Activated CD4-positive, alpha-beta T cell treated with anti-CD3 and anti-CD28 coated beads, Interleukin-2, amount 50 U/mL, for 24 hours (primary cell): Measurements from ENCODE around the gene ZMYM3.
A peak's percentile ranks its signal among the peaks of the same experiment; 100 is the strongest.
"Not testable (repeated sequence)": the region's sequence is repeated elsewhere in the genome, so short reads cannot be mapped to it uniquely, and the experiment has no call there.

Experiments
- DNase-seq, 2 donors: peaks; one replicate each; pipeline ENCODE4 v3.0.0-alpha.2; 2020; ENCODE audit warnings: low read depth in 1 of 2, low spot score in 1 of 2

Gene ZMYM3

DNA sequence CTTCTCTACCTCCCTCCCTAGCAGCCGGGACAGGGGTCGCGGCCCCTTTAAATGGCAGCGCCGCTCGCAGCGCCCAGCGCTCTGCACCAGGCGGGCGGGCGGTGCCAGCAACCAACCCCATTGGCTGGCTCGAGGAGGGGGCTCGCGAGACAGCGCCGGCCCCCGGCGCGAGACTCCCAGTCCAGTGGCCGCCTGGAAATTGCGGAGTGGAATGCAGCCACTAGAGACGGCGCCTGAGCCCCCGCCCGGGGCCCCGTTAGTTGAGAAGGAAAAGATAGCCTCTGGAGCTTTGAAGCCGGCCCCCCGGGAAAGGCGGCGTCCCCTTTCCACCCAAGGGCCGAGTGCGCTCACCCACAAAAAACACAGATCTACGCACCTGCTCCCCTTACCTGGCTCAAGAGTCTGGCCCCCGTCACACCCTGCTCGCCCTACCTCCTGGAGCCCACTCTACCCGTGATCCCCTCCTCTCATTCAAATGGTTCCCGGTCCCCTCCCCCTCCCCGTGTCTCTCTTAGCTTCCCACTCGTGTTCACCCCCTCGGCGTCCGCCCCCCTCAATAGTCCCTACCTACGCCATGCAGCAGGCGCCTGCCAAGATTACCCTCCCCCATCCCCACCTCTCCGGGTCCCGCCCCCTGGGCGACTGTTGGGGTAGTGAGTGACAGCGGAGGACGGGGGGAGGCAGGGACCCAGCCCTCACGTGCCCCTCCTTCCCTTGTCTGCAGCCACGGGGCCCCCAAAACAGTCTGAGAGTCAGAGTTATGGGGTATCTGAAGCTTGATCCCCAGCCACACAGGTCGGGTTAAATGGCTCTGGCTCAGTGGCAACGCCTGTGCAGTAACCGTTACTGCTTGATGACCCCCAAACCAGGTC, at the start of gene ZMYM3:
Gene ZMYM3 (minus strand): TSS at position 49 of the 872 bp plus-strand sequence. CDS start 885 bp downstream, outside the sequence.
- peak; percentile 46 to 55 for DNase-seq

DNA sequence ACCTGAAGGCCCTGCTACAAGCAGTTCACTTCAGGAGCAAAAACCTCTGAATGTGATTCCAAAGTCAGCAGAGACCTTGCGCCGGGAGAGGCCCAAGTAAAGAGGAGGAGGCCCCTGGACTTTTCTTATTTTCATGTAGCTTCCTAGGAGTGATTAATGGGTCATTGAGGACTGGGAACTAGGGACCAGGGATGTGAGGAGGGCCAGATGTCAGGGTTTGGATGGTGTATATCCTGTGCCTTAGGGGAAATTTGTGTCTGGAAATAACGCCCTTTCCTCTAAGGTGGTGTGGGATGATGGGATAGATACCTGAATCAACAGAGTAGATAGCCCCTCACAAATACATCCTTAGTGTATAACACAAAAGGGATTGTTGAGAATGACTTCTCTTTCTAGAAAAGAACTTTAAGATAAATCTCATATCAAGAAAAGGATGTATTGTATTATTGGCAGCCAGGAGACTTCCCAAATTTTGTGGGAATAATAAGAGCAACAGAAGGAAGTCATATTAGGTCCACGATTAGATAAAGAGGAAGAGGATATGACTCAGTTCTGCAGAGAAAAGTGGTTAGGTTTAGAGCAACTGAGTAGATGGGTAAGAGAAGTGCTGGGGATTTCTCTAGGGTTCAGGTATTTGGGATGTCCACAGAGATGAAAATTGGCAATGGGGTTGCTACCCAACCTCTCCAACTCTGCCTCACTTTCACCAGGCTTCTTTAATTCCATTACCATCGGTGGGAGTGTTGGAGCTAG, 48.7 kb upstream of the ZMYM3 start:
- no peak for DNase-seq

DNA sequence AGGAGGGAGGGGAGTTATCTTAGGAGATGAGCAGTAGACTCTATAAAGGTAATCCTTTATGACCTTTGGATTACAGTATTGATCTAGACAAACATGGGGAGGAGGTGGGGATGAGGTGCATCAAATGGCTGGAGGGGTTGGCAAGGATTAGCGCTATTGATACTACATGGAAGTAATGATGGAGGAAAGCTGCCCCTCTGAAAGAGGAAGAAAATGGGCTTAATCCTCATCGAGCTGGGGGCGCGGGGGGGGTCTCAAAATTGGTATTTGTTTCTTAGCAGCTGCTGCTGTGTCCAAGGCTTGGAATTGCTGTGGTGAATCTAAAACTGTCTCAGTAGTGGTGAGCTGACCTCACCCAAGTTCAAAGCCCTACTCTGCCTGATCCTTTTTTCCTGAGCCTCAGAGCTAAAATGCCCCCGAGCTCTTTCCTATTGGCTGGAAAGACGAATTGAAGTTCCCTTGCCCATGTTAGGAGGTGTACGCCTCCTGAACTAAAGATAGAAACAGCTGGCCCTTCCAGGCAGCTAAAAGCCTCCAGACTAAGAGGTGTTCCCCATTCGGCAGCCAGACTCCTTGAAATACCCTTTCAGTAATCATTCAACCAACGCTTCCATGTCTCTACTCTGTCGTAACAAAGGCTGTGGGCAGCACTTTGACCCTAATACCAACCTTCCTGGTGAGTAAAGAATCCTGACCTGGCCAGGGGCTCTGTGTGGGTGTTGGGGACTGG, 47.4 kb upstream of the ZMYM3 start, which contains the start of gene ITGB1BP2:
Gene ITGB1BP2 (plus strand): TSS at position 556 of the 730 bp plus-strand sequence. CDS start 57 bp downstream, at position 613.
- DNase-seq = no peak

DNA sequence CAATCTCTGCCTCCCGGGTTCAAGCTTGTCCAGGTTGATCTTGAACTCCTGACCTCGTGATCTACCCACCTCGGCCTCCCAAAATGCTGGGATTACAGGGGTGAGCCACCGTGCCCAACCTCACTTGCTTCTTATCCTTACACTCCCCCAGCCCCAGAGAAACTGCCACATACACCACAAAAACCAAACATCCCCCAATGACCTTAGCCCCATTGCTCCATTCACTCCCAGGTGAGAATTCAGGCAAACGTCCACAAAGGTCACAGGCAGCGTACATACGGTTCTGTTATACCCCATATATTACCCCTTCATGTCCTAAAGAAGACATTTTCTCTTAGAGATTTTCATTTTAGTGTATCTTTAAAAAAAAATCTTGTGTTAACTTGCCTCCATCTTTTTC, 46.6 kb upstream of the ZMYM3 start:
- not testable (repeated sequence) for DNase-seq

DNA sequence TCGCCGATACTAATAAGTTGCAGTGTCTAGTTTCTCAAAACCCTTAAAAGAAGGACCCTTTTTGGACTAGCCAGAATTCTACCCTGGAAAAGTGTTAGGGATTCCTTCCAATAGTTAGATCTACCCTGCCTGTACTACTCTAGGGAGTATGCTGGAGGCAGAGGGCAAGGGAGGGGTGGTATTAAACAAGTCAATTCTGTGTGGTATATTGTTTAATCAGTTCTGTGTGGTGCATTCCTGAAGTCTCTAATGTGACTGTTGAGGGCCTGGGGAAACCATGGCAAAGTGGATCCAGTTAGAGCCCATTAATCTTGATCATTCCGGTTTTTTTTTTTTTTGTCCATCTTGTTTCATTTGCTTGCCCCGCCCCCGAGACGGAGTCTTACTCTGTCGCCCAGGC, 46.1 kb upstream of the ZMYM3 start:
- DNase-seq = not testable (repeated sequence)

DNA sequence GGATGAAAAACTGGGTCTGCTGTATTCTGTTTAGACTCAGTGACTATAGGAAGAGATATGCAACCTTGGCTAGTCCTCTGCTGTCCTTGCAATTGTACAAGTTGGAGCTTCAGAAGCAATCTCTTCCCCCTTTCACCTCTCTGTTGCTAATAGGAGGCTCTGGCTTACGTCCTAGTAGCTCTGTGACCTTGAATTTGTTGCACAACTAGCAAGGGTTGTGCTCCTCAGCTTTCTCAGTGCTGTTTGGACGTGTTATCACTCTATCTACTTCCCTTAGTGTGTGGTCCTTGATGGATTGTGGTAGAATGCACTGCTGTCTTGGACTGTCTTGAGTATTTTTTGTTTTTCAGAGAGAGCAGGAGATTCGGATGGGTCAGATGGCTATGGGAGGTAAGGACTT, 44.2 kb upstream of the ZMYM3 start:
- no peak for DNase-seq

DNA sequence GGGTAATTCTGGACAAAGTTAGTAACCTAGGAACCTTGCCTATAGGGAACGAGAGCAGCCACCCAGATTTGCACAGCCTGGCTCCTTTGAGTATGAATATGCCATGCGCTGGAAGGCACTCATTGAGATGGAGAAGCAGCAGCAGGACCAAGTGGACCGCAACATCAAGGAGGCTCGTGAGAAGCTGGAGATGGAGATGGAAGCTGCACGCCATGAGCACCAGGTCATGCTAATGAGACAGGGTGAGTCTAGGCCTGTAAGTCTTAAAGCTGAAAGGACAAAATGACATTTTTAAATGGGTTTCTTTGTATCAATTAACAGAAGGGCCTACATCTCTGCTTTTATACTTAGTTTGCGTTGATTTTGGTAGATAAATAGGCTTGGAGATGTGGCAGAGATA, 42.9 kb upstream of the ZMYM3 start:
- DNase-seq = no peak

DNA sequence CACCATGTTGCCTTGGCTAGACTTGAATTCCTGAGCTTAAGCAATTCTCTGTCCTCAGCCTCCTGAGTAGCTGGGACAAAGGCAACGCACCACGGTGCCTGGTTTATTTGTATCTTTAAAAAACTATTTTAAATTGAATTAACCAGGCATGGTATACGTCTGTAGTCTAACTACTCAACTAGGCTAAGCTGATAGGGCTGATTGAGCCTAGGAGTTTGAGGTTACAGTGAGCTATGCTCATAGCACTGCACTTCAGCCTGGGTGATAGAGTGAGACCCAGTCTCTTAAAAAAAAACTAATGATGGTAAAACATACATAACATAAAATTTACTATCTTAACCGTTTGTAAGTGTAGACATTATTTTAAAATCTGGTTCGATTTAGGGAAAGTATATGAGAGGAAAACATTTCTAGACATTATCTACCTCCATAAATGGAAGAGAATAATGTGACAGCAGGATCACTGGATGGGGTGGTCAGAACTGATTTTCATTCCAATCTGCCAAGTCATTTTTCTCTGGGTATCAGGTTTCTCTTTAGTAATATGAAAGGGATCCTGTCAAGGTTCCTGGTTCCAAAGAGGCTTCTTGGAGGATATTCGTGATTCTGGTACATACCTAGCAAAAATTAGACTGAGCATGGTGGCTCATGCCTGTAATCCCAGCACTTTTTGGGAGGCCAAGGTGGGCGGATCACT, 38.9 kb upstream of the ZMYM3 start:
- no peak for DNase-seq

DNA sequence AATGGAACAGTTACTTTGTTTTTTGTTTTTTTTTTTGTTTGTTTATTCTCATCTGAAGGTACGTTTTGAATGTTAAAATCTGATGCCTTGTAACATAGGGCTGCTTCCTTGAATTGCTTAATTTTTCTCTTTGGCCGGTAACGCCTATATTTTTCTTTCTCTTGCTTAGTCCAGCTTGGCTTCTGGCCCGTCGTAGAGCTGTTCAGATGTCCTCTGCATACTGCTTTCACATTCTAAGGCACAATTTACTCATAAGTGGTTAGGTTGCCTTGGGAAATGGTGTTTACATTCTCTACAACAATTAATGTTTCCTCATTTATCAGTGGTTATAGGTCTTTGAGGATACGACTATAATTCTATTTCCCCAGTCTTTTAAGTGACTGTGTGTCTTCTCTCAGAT, 37.4 kb upstream of the ZMYM3 start:
- no peak for DNase-seq

DNA sequence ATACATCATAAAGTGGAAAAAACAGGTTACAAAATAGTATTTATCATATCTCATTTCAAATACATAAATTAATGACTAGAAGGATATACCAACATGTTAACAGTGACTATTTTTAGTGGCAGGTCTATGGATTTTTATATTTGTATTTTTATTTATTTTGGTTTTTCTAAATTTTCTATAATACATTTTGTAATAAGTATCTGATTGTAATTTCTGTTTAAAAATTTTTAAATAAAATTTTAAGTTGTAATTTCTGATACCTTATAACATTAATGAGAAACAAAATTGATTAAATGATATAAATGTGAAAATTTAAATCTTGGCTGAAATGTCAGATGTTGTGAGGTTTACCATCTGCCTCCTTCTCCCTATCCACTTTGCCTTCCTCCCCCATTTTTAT, 32.0 kb upstream of the ZMYM3 start:
- no peak for DNase-seq

DNA sequence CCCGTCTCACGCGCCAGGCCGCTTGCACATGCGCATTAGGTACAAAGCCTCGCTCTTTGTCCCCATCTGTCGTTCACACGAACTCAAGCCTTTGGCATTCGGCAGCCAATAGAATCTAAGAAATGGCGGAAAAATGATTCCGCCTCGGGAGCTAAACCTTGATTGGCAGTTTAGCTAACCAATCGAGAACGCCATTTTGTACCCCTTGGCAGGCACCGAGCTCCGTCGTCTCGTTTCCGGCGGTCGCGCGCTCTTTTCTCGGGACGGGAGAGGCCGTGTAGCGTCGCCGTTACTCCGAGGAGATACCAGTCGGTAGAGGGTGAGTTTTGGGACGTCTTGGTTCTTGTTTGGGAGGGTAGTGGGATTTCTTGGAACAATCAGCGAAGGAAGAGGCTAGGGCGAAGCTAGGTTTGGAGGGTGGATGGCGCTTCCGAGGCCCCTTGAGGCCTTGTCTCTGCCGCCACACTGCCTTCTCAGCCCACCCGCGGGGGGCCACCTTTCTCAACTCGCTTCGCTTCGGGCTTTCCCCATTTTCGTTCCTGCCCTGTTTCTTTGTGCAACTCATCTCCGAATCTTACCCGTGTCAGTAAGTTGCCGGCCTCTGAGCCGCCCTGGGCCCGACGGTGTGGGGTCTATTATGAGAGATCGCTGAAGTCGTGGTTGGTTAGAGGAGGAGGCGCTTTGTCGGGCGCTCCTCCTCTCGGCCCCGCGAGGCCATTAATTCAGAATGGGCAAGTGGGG, 29.6 kb upstream of the ZMYM3 start, which contains the start of gene NONO:
Gene NONO (plus strand): TSS at position 233 of the 741 bp plus-strand sequence. CDS start 7,003 bp downstream, outside the sequence.
- peak; percentile 37 to 88 for DNase-seq

DNA sequence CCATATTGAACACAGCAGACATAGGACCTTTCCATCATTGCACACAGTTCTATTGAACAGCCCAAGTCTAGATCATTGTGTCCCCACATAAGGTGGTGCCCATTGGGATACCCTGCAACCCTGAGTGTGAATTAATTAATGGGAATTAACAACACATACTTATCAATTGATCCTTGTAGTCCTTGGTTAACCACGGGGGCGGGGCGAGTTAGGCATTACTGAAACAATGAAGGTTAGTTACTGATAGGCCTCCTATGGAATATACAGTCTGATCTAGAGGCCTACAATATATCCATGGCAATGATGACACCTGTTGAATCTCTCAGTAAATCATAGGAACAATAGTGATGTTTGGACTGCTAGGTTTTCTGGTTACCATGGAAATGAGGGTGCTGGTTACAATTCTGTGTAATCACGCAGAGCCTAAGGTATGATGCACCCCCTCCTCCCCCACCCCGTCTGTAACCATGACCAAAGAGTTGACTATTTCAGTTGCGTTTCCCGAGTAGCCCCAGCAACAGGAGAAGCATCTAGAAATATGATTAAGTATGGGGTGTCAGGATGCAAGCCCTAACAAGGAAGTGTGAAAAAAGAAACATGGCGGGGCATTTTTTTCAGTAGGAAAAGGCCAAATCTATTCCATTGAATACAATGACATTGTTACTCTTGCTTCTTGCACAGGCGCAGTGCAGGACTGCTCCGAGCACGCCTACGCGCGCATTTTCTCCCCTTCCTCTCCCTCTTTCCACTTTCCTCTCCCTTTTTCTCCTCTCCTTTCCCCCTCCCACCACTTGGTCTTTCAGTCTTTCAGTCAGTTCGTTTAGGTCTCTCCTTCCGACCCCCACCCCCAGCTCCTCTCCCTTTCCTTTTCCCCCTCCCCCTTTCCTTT, 28.8 kb upstream of the ZMYM3 start:
- DNase-seq = peak; percentile 38 to 49

DNA sequence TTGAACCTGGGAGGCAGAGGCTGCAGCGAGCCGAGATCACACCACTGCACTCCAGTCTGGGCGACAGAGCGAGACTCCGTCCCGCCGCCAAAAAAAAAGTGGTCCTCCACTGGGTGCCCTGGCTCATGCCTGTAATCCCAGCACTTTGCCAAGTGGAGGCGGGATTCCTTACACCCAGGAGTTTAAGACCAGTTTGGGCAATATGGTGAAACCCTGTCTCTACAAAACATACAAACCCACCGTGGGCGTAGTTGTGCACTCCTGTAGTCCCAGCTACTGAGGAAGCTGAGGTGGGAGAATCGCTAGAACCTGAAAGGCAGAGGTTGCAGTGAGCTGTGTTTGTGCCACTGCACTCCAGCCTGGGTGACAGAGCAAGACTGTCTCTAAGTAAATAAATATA, 27.4 kb upstream of the ZMYM3 start:
- not testable (repeated sequence) for DNase-seq

DNA sequence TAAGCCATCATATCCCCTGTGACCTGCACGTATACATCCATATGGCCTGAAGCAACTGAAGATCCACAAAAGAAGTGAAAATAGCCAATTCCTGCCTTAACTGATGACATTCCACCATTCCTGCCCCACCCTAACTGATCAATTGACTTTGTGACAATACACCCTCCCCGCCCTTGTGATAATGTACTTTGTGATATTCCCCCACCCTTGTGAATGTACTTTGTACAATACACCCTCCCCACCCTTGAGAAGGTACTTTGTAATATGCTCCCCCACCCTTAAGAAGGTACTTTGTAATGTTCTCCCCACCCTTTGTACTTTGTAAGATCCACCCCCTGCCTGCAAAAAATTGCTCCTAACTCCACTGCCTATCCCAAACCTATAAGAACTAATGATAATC, 18.4 kb upstream of the ZMYM3 start:
- not testable (repeated sequence) for DNase-seq

DNA sequence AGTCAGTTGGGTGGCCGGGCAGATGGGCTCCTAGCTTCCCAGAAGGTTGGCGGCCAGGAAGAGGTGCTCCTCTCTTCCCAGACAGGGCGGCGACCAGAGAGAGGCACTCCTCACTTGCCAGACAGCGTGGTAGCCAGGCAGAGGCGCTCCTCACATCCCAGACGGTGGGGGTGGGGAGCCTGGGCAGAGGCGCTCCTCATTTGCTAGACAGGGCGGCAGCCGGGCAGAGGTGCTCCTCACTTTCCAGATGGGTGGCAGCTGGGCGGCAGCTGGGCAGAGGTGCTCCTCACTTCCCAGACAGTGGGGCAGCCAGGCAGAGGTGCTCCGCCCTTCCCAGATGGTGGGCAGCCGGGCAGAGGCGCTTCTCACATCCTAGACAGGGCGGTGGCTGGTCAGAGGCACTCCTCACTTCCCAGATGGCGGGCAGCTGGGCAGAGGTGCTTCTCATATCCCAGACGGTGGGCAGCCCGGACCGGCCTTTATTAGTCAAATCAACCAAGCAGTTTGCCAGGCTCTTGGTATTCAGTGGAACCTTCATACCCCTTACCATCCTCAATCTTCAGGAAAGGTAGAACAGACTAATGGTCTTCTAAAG, 16.0 kb upstream of the ZMYM3 start:
- no peak for DNase-seq

DNA sequence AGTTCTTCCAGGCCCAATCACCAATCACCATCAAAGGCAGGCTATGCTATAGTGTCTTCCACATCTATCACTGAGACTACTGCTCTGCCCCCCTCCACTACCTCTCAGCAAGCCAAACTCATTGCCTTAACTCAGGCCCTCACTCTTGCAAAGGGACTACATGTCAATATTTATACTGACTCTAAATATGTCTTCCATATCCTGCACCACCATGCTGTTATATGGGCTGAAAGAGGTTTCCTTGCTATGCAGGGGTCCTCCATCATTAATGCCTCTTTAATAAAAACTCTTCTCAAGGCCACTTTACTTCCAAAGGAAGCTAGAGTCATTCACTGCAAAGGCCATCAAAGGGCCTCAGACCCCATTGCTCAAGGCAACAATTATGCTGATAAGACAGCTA, 14.7 kb upstream of the ZMYM3 start:
- not testable (repeated sequence) for DNase-seq

DNA sequence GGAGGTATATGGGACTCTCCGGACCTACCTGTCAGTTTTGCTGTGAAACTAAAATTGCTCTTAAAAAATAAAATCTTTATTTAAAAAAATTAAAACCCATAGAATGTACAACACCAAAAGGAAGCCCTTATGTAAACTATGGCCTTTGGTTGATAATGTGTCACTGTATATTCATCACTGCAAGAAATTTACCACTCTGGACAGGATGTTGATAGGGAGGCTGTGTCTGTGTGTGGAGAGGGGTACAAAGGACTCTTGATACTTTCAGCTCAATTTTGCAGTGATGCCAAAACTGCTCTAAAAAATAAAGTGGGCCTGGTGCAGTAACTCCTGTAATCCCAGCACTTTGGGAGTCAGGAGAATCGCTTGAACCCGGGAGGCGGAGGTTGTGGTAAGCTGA, 2.9 kb upstream of the ZMYM3 start:
- DNase-seq = no peak

DNA sequence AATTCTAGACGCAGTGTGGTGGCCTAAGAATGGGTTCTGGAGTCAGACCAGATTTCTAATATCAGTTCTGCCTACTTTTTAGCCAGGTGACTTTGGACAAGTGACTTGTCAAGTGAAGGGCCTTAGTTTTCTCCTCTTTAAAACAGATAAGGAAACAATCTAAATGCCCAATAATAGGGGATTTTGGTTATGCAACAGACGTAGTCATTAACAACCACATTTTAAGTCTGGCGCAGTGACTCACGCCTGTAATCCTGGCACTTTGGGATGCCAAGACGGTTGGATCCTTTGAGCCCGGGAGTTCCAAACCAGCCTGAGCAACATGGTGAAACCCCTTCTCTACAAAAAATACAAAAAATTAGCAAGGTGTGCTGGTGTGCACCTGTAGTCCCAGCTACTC, 2.1 kb upstream of the ZMYM3 start:
- no peak for DNase-seq
